HG03520 (cell line): ENCODE data around the gene AGRN.
"Not testable (repeated sequence)": the region's sequence is repeated elsewhere in the genome, so short reads cannot be mapped to it uniquely, and the experiment has no call there.

Experiments
- ATAC-seq: cut with Tn5 transposase; IDR thresholded peaks from one replicate; pipeline ENCODE4 v1.9.1; 2021; ENCODE audit warnings: mild to moderate bottlenecking, moderate library complexity; ENCODE audit not compliant: unreplicated experiment

The AGRN gene

GRCh38 chr1:1020000-1020404, at the start of gene AGRN:
AGRN (plus strand) TSS chr1:1020120; CDS start chr1:1020173, 53 bp downstream.
- peak; percentile 31 for ATAC-seq

GRCh38 chr1:970242-970972, 49.5 kb upstream of the AGRN start:
- no peak for ATAC-seq

GRCh38 chr1:970973-971730, 48.8 kb upstream of the AGRN start:
- no peak for ATAC-seq

- ATAC-seq: no peak
Observed at GRCh38 chr1:971751-972506, 48.0 kb upstream of the AGRN start.

- ATAC-seq: no peak
Observed at GRCh38 chr1:972726-973458, 47.0 kb upstream of the AGRN start.

GRCh38 chr1:973459-974292, 46.2 kb upstream of the AGRN start:
- ATAC-seq: no peak

- ATAC-seq: no peak
Observed at GRCh38 chr1:974293-974640, 45.7 kb upstream of the AGRN start.

- no peak for ATAC-seq
Observed at GRCh38 chr1:974687-975328, 45.1 kb upstream of the AGRN start.

GRCh38 chr1:975365-975764, 44.6 kb upstream of the AGRN start:
- no peak for ATAC-seq

GRCh38 chr1:975896-976683, 43.8 kb upstream of the AGRN start:
- no peak for ATAC-seq

- ATAC-seq: not testable (repeated sequence)
Observed at GRCh38 chr1:976791-977190, 43.1 kb upstream of the AGRN start.

- no peak for ATAC-seq
Observed at GRCh38 chr1:978069-978834, 41.7 kb upstream of the AGRN start.

- ATAC-seq: no peak
Observed at GRCh38 chr1:978835-979743, 40.8 kb upstream of the AGRN start.

- no peak for ATAC-seq
Observed at GRCh38 chr1:979744-980072, 40.2 kb upstream of the AGRN start.

GRCh38 chr1:980137-980571, 39.8 kb upstream of the AGRN start:
- no peak for ATAC-seq

- no peak for ATAC-seq
Observed at GRCh38 chr1:980602-981395, 39.1 kb upstream of the AGRN start.
